Middle frontal gyrus (tissue), 1 donor: ENCODE results near the gene ZNF639.

ENCODE experiments used
- DNase-seq: peaks from one replicate; pipeline ENCODE4 v3.0.0-alpha.2; 2015; ENCODE audit warnings: low spot score; ENCODE audit errors: extremely low spot score

The ZNF639 gene

GRCh38 chr3:179309225-179310078, 13.4 kb upstream of the ZNF639 start:
- DNase-seq: no peak

GRCh38 chr3:179318876-179319275, 4.0 kb upstream of the ZNF639 start:
- no peak for DNase-seq

- DNase-seq: peak; percentile 40
These were observed 1.1 kb upstream of the ZNF639 start for GRCh38 chr3:179321668-179322285.

GRCh38 chr3:179323197-179324110, 623 bp downstream of the ZNF639 start:
- DNase-seq: peak; percentile 31

GRCh38 chr3:179324270-179324754, 1.5 kb downstream of the ZNF639 start:
- DNase-seq: no peak

- no peak for DNase-seq
These were observed 7.6 kb downstream of the ZNF639 start for GRCh38 chr3:179330438-179330837.

- DNase-seq: no peak
These were observed 9.4 kb downstream of the ZNF639 start for GRCh38 chr3:179332240-179332639.

- DNase-seq: no peak
These were observed 10.3 kb downstream of the ZNF639 start for GRCh38 chr3:179333084-179333483.

- DNase-seq: no peak
These were observed 13.6 kb downstream of the ZNF639 start for GRCh38 chr3:179336345-179336929.

- peak; percentile 95 for DNase-seq
These were observed 24.7 kb downstream of the ZNF639 start, which contains the start of gene MFN1 for GRCh38 chr3:179347345-179348194. TSS of gene MFN1 (plus strand) at chr3:179347709. CDS start at chr3:179348852, 1,143 bp downstream.

GRCh38 chr3:179348325-179349013, 25.6 kb downstream of the ZNF639 start:
- DNase-seq: no peak

GRCh38 chr3:179355996-179356395, 33.2 kb downstream of the ZNF639 start:
- DNase-seq: no peak

GRCh38 chr3:179363332-179363731, 40.5 kb downstream of the ZNF639 start:
- no peak for DNase-seq

GRCh38 chr3:179369621-179370020, 46.8 kb downstream of the ZNF639 start:
- no peak for DNase-seq

GRCh38 chr3:179373938-179374337, 51.1 kb downstream of the ZNF639 start:
- DNase-seq: no peak

GRCh38 chr3:179375091-179375999, 52.5 kb downstream of the ZNF639 start:
- DNase-seq: no peak

GRCh38 chr3:179376474-179376873, 53.6 kb downstream of the ZNF639 start:
- no peak for DNase-seq
